ENCODE data around the gene CCNE1. TPM values are rescaled to one million over a fixed set of nuclear protein-coding genes. Genes with fewer than 3 reads are reported as not detected.
"Not testable (repeated sequence)": the region's sequence is repeated elsewhere in the genome, so short reads cannot be mapped to it uniquely, and the experiment has no call there.

CCNE1 gene
- total RNA-seq, 4 donors from 2014 or later = 1.9 to 3.8 (median 2.9) TPM; not detected in 1

DNA sequence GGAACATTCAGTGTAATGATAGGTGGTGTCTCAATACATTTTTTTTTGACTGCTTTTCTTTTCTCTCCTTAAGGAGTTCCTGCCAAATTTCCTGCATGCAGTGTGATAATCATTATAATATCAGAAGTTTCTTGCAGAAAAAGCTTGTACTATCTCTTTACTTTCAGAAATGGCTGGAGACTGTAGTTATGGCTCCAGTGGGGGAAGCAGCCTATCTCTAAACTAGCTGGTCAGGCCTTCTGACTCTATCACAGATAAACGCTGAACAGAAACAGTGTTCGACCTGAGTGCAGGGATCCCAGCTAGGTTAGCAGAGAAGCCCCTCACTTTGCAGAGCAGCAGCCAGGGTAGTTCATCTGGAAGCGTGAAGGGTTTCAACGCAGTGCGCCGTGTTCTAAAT lies 1.9 kb downstream of the CCNE1 start:
- no peak for ATAC-seq (ENCODE audit: low FRiP score)
- no peak for DNase-seq (ENCODE audit: low spot score)
- TF ChIP-seq, protein P1, sequence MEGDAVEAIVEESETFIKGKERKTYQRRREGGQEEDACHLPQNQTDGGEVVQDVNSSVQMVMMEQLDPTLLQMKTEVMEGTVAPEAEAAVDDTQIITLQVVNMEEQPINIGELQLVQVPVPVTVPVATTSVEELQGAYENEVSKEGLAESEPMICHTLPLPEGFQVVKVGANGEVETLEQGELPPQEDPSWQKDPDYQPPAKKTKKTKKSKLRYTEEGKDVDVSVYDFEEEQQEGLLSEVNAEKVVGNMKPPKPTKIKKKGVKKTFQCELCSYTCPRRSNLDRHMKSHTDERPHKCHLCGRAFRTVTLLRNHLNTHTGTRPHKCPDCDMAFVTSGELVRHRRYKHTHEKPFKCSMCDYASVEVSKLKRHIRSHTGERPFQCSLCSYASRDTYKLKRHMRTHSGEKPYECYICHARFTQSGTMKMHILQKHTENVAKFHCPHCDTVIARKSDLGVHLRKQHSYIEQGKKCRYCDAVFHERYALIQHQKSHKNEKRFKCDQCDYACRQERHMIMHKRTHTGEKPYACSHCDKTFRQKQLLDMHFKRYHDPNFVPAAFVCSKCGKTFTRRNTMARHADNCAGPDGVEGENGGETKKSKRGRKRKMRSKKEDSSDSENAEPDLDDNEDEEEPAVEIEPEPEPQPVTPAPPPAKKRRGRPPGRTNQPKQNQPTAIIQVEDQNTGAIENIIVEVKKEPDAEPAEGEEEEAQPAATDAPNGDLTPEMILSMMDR (IDR thresholded peaks at IDR 0.05) = no peak

DNA sequence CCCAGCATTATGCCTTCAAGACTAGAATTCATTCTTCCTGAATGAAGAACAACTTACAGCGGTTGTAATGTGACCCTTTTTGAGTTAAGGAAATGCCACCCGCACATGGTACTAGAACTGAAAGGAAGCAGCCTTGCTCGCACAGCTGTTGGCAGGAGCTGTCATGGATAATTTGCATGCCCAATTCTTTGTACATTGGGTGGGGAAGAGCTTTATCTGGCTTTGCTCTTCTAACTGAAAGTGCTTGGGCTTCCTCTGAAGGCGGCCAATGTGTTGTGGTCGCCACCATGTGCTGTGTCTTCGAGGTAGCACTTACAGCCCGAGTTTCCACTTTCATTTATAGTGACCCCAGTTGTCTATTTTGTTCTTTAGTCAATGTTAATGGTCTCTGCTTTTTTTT lies 3.4 kb downstream of the CCNE1 start:
- ATAC-seq (ENCODE audit: low FRiP score) (no peak), DNase-seq (ENCODE audit: low spot score) (no peak)
- TF ChIP-seq, protein P1 (IDR thresholded peaks at IDR 0.05) = no peak

DNA sequence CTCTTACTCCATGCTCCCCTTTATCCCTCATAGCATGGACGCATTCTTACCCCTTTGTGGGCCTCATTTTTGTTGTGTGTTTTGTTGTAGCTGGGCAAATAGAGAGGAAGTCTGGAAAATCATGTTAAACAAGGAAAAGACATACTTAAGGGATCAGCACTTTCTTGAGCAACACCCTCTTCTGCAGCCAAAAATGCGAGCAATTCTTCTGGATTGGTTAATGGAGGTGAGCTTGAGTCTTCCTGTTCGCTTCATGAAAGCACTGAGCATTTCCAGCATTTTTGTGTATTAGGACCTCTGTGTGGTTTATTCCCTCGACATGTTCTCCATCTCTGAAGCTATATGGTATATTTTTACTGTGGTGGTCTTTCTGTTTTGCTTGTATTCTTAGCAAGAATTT lies 5.5 kb downstream of the CCNE1 start:
- ATAC-seq (ENCODE audit: low FRiP score) (no peak), DNase-seq (ENCODE audit: low spot score) (no peak)
- TF ChIP-seq, protein P1 (IDR thresholded peaks at IDR 0.05) = no peak

DNA sequence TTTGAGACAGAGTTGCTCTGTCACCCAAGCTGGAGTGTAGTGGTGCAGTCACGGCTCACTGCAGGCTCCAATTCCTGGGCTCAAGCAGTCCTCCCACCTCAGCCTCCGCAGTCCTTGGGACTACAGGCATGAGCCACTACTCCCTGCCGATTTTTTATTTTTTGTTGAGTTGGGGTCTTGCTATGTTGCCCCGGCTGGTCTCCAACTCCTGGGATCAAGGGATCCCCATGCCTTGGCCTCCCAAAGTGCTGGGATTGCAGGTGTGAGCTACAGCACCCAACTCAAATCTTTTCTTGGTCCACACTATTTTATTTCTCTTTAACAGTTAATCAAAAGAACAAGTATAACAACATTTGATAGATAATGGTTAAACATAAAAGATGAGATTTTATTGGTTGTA lies 7.5 kb downstream of the CCNE1 start:
- no peak for ATAC-seq (ENCODE audit: low FRiP score)
- TF ChIP-seq, protein P1 (IDR thresholded peaks at IDR 0.05) = no peak
- no peak for DNase-seq (ENCODE audit: low spot score)

DNA sequence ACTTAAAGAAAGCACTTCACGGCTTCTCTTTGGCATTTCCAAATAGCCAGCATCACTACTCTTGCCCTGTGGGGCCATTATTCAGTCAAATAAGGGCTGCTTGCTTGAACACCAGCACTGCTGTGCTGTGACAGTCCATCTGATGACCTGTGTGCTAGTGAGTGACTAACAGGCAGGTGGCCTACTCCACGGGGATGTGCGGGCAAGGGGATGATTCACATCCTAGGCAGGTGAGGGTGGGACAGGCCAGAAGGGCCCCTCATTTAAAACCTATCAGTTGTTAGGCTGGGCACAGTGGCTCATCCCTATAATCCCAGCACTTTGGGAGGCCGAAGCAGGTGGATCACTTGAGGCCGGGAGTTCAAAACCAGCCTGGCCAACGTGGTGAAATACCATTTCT lies 8.2 kb downstream of the CCNE1 start:
- DNase-seq (ENCODE audit: low spot score) (no peak), ATAC-seq (ENCODE audit: low FRiP score) (no peak)
- TF ChIP-seq, protein P1 (IDR thresholded peaks at IDR 0.05) = no peak

DNA sequence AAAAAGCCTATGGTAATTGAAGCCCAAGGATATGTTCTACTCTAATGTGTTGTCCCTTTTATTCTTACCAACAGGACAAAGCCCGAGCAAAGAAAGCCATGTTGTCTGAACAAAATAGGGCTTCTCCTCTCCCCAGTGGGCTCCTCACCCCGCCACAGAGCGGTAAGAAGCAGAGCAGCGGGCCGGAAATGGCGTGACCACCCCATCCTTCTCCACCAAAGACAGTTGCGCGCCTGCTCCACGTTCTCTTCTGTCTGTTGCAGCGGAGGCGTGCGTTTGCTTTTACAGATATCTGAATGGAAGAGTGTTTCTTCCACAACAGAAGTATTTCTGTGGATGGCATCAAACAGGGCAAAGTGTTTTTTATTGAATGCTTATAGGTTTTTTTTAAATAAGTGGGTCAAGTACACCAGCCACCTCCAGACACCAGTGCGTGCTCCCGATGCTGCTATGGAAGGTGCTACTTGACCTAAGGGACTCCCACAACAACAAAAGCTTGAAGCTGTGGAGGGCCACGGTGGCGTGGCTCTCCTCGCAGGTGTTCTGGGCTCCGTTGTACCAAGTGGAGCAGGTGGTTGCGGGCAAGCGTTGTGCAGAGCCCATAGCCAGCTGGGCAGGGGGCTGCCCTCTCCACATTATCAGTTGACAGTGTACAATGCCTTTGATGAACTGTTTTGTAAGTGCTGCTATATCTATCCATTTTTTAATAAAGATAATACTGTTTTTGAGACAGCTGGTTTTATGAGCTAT lies 12.0 kb downstream of the CCNE1 start:
- TF ChIP-seq, protein P1 (IDR thresholded peaks at IDR 0.05) = no peak
- ATAC-seq (ENCODE audit: low FRiP score) (no peak), DNase-seq (ENCODE audit: low spot score) (no peak)

DNA sequence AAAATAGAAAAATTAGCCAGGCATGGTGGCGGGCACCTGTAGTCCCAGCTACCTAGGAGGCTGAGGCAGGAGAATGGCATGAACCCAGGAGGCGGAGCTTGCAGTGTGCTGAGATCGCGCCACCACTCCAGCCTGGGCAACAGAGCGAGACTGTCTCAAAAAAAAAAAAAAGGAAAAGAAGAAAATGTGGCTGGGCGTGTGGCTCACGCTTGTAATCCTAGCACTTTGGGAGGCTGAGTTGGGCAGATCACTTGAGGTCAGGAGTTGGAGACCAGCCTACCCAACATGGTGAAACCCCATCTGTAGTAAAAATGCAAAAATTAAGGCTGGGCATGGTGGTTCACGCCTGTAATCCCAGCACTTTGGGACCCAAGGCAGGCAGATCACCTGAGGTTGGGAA lies 13.5 kb downstream of the CCNE1 start:
- DNase-seq (ENCODE audit: low spot score) = not testable (repeated sequence)

More for the DNA sequence above, 13.5 kb downstream of the CCNE1 start:
- not testable (repeated sequence) for ATAC-seq (ENCODE audit: low FRiP score)

Measured in omental fat pad (tissue), 4 donors.